Measurements from ENCODE around the gene ZBTB46.
"Not testable (repeated sequence)": the region's sequence is repeated elsewhere in the genome, so short reads cannot be mapped to it uniquely, and the experiment has no call there.

ZBTB46 gene

DNA sequence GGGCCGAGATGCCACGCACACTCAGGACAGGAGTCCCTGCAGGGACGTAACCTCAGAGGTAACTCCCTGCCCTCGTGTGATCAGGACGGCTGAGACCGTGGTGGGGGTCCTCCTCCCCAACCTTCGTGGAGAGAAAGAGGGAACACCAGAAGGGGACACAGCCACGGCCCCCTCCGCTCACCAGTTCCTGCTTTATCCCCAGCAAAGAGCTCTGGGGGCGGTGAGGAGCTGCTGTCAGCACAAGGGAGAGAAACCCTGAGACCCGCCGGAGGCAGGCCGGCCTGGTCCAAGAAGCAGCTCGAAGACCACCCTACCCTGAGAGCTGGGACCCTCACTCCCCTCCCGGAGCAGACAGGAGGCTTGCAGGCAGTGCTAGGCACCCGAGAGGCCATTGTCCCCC lies 47.1 kb downstream of the ZBTB46 start:
- DNase-seq: no peak

- DNase-seq: no peak
These were observed 48.5 kb downstream of the ZBTB46 start for GRCh38 chr20:63782521-63782971.

DNA sequence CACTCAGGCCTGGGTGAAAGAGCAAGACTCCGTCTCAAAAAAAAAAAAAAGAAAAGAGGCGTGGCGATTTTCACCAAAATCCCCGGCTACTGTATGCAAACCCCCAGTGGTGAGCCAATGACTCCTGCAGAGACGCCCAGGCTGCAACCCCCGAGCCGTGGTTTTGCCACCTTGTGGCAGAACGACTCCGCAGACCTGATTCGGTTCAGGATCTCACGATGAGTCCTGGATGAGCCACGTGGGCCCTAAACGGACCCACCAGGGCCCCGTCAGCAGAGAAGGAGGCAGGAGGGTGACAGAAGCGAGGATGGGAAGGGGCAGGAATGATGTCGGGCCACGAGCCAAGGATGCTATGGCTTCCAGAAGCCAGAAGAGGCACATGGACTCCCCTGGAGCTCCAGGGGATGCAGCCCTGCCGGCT lies 49.0 kb downstream of the ZBTB46 start:
- no peak for DNase-seq

- no peak for DNase-seq
These were observed 49.9 kb downstream of the ZBTB46 start for GRCh38 chr20:63781181-63781580.

- no peak for DNase-seq
These were observed 52.2 kb downstream of the ZBTB46 start for GRCh38 chr20:63778857-63779256.

GRCh38 chr20:63778034-63778752 lies 52.9 kb downstream of the ZBTB46 start:
- DNase-seq: no peak

DNA sequence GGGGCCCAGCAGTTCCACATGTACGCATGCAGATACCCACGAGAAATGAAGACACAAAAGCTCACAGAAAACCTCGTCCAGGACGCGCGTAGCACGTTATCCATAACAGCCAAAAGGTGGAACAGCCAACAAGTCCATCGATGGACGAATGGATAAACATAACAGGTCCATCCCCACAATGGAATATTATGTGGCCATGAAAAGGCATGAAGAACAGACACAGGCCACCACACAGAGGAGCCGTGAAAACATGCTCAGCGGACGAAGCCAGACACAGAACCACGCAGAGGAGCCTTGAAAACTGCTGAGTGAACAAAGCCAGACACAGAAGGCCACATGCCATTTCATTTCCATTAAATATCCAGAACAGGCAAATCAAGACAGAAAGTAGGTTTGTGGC lies 53.5 kb downstream of the ZBTB46 start:
- no peak for DNase-seq

DNA sequence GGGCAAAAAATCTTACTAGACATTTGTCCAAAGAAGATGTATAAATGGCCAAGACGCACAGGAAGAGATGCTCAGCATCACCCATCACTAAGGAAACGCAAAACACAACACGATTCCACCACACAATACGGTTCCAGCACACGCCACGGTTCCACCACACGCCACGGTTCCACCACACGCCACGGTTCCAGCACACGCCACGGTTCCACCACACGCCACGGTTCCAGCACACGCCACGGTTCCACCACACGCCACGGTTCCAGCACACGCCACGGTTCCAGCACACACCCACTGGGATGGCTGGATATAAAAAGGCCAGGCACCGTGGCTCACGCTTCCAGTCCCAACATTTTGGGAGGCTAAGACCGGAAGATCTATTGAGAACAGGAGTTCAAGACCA lies 54.2 kb downstream of the ZBTB46 start:
- DNase-seq: not testable (repeated sequence)

- no peak for DNase-seq
These were observed 55.7 kb downstream of the ZBTB46 start for GRCh38 chr20:63775096-63775978.

GRCh38 chr20:63774306-63774705 lies 56.8 kb downstream of the ZBTB46 start:
- DNase-seq: no peak

DNA sequence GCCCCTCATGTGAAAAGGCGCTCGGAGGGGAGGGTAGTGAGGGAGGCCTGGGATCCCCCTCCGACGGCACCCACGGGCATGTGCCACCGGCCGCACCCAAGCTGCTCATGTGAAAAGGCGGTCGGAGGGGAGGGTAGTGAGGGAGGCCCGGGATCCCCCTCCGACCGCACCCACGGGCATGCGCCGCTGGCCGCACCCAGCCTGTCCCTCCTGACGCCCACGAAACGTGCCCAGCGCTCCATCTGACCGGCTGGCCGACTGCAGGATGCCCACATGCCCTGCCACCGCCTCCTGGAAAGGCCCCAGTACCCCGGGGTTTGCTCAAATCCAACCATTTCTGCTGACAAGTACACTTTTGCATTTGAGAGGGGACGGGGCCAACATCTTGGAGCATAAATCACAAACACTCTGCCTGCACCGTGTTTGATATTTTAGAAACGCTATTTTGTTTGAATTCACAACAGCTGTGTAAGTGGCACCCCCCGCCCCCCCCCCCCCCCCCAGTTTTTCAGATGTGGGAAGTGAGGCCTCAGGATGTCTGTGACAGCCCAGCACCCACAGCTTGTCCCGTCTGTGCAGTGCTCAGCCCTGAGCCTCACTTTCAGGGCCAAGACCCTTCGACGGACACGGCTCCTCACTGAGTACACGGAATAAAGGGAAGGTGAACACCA lies 57.4 kb downstream of the ZBTB46 start:
- no peak for DNase-seq

GRCh38 chr20:63772781-63773518 lies 58.1 kb downstream of the ZBTB46 start:
- DNase-seq: no peak

GRCh38 chr20:63771046-63771707 lies 59.9 kb downstream of the ZBTB46 start:
- no peak for DNase-seq

- DNase-seq: no peak
These were observed 61.1 kb downstream of the ZBTB46 start for GRCh38 chr20:63769891-63770474.

DNA sequence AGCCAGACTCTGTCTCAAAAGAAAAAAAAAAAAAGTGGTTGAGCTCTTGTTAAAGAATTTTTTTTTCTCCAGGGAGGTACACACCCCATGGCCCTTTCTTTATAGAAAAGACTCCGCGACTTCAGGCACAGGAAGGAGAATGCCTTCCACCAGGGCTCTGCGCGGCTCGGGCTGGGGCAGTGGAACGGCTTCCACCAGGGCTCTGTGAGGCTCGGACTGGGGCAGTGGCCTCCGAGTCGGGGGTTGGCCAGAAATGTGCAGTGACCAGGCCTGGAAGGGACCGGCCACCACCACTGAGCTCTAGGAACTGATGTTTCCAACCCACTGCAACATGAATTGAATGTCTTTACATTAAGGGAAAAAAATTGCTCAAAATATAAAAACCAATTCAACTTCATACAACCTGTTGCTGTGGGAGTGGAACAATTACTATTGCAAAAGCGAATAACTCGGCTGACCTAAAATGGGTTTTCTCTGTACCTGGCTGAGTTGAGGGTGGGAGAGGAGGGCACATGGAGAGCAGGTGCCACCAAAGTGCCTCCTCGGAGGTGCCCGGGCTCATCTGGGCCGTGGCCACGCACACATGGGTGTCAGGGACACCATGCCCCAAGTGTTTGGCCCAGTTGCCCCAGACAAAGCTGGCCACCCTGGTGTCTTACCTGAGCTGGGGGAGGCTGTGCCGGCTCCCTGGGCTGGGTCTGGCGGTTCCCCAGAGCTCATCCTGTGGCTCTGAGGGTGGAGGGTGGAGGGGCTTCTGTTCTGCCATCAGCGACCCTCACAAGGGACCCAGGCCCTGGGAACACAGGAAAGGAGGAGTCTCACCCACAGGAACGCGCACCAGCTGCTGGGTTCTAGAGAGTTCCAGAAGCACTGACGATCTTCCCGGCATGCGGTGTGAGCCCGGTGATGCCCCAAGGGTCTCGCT lies 62.2 kb downstream of the ZBTB46 start:
- DNase-seq: no peak

DNA sequence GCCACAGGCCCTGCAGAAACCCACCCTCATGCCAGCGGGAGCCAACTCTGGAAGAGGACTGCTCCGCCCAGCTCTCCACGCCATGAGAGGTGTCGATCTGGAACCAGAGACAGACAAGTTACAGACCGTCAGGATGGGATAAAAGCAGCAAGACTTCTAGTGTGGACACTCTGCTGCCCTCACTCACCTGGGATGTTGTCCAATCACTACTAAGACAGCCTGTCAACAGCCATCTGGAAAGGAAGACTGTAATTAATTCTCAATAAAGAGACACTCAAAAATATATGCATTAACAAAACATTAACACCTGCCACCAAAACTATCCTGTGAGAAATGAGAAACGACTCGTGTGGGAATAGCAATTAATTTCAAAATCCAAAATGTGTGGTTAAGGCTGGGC lies 63.2 kb downstream of the ZBTB46 start:
- no peak for DNase-seq

GRCh38 chr20:63767456-63767855 lies 63.6 kb downstream of the ZBTB46 start:
- DNase-seq: no peak

DNA sequence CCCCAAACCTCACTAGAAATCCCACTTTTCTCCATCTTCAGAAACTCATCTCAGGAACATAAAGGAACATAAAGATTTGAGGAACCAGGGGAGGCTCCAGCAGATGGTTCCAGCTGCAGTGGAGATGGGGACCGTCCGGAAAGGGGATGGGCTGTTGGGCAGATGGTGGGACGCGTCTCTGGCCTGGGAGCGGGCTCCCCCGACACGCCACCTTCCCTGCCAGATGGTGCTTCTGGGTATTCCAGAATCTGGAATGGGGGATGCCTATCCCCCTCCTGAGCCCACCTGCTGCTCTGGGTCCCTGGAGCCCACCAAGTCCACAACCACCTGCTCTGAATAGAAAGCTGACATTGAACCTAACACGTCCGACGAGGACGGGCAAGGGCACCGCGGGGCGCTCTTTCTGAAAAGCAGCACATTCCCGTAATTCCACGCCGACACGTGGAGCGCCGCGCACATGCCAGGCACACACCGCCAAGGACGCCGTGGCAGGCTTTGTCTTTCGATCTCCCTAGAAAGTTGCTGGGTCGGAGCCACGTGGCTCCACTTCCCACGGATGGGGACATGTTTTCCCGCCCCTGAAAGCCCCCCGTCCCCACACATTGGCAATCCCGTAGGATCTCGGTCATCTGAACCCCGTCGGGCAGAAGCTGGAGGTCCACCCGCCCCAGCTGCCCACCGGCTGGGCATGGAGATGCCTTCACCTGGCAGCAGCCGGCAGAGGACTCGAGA lies 64.2 kb downstream of the ZBTB46 start:
- no peak for DNase-seq

DNA sequence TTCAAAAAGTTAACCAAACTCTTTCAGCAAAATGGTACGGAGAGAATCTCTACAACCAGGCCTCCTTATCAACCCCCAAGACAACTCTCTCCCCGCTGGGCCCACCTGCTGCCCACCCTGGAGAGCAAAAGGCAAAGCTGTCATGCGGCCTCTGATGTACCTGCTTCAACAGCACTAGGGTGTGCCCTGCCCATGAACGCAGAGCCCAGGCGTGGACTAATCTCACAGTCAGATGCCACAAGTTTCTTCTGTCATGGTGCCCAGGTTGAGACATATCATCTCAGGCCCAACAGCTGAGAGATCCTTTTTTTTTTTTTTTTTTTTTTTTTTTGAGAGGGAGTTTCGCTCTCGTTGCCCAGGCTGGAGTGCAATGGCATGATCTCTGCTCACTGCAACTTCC lies 65.2 kb downstream of the ZBTB46 start:
- DNase-seq: no peak
